ENCODE results near the gene MED12L. TPM values are rescaled to one million over a fixed set of nuclear protein-coding genes. Genes with fewer than 3 reads are reported as not detected.

MED12L gene
- polyA plus RNA-seq, 12 donors, result 5.6 to 13.4 (median 8.3) TPM; not detected in 1

GRCh38 chr3:151086484-151087456, 1.3 kb downstream of the MED12L start:
- peak; percentile 85 for DNase-seq

GRCh38 chr3:151087648-151088047, 2.2 kb downstream of the MED12L start:
- DNase-seq, result no peak

GRCh38 chr3:151091685-151092345, 6.4 kb downstream of the MED12L start:
- no peak for DNase-seq

GRCh38 chr3:151093148-151093547, 7.7 kb downstream of the MED12L start:
- no peak for DNase-seq

GRCh38 chr3:151093905-151094304, 8.4 kb downstream of the MED12L start:
- no peak for DNase-seq

GRCh38 chr3:151096716-151097115, 11.3 kb downstream of the MED12L start:
- DNase-seq, result no peak

- no peak for DNase-seq
These were observed 14.6 kb downstream of the MED12L start for GRCh38 chr3:151100076-151100475.

GRCh38 chr3:151101270-151101969, 16.0 kb downstream of the MED12L start:
- no peak for DNase-seq

GRCh38 chr3:151106311-151106710, 20.8 kb downstream of the MED12L start:
- no peak for DNase-seq

- DNase-seq, result no peak
These were observed 21.7 kb downstream of the MED12L start for GRCh38 chr3:151107177-151107576.

- DNase-seq, result no peak
These were observed 22.2 kb downstream of the MED12L start for GRCh38 chr3:151107701-151108100.

GRCh38 chr3:151109286-151109800, 23.9 kb downstream of the MED12L start:
- DNase-seq, result no peak

GRCh38 chr3:151112731-151113130, 27.3 kb downstream of the MED12L start:
- DNase-seq, result no peak

- no peak for DNase-seq
These were observed 27.9 kb downstream of the MED12L start for GRCh38 chr3:151113343-151113742.

GRCh38 chr3:151117047-151117446, 31.6 kb downstream of the MED12L start:
- DNase-seq, result no peak

GRCh38 chr3:151119188-151119587, 33.7 kb downstream of the MED12L start:
- DNase-seq, result no peak

- DNase-seq, result no peak
These were observed 34.9 kb downstream of the MED12L start for GRCh38 chr3:151120409-151120808.

GRCh38 chr3:151121016-151121415, 35.6 kb downstream of the MED12L start:
- DNase-seq, result no peak

GRCh38 chr3:151123827-151124226, 38.4 kb downstream of the MED12L start:
- no peak for DNase-seq

GRCh38 chr3:151124476-151124875, 39.0 kb downstream of the MED12L start:
- no peak for DNase-seq

- DNase-seq, result no peak
These were observed 45.0 kb downstream of the MED12L start for GRCh38 chr3:151130428-151130827.

GRCh38 chr3:151133175-151133574, 47.7 kb downstream of the MED12L start:
- DNase-seq, result no peak

Measured in muscle of arm (tissue), 12 donors.